GM19467 (cell line): ENCODE results near the gene HVCN1.
"Not testable (repeated sequence)": the region's sequence is repeated elsewhere in the genome, so short reads cannot be mapped to it uniquely, and the experiment has no call there.

Experiments
- ATAC-seq: cut with Tn5 transposase; IDR thresholded peaks from one replicate; pipeline ENCODE4 v1.9.1; 2021; ENCODE audit warnings: mild to moderate bottlenecking, moderate library complexity; ENCODE audit not compliant: unreplicated experiment

The HVCN1 gene, protein sequence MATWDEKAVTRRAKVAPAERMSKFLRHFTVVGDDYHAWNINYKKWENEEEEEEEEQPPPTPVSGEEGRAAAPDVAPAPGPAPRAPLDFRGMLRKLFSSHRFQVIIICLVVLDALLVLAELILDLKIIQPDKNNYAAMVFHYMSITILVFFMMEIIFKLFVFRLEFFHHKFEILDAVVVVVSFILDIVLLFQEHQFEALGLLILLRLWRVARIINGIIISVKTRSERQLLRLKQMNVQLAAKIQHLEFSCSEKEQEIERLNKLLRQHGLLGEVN

DNA sequence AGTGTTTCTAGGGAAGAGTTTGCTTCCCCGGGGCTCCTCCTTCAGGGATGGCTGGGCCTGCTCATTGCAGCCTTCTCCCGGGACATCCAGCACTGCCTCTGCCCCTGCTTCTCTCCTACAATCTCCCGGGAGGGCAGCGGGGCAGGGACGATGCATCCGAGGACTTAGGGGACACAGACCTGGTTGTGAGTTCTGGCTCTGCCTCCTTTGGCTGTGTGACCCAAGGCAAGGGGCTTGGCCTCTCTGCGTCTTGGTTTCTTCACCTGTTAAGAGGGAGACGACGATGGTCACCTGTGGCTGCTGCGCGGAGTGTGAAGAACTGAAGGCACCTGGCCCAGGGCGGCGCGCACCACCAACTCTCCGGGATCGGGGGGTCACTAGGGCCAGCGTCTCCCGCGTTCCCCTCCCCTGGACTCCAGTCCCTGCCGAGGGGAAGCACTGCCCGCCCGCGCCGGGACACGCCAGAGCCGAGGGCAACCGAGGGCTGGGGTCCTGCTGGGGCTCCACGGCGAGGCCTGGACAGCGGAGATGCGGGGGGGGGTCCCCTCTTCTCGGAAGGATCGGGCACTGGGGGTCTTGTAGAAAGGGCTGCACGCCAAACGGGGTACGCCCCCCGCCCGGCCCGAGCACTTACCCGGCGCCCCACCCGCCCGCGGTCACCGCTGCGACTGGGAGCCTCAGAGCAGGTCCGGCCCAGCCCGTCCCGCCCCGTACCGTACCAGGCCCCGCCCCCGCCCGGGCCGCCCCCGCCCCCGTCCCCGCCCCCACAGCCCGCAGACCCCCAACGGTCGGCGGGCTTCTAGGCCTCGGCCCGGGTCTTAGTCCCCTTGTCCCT is at the start of gene HVCN1:
TSS of gene HVCN1 (minus strand) at position 670 of the 835 bp plus-strand sequence. CDS start 5,870 bp downstream, outside the sequence.
- ATAC-seq: peak; percentile 6

DNA sequence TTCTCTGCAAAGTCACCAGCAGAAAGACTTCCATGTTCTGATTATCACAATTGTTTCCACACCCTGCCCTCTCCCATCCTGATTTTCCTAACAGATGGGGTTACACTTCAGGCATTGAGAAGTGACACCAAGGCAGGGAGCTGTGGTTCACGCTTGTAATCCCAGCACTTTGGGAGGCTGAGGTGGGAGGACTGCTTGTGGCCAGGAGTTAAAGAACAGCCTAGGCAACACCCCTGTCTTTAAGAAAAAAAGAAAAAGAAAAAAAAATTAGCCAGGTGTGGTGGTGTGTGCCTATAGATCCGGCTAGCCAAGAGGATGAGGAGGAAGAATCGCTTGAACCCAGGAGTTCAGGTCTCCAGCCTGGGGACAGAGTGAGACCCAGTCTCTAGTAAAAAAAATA is 48.6 kb upstream of the HVCN1 start:
- no peak for ATAC-seq

DNA sequence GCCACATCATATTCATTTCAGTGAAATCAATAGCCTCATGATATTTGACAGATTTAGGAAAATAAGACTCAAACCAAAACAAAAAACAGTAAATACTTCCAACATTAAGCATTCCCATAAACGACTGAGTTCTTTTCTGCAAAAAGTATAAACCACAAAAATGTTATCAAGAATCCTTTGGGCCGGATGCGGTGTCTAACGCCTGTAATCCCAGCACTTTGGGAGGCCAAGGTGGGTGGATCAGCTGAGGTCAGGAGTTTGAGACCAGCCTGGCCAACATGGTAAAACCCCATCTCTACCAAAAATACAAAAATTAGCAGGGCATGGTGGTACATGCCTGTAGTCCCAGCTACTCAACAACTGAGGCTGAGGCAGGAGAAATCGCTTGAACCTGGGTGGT is 48.1 kb upstream of the HVCN1 start:
- not testable (repeated sequence) for ATAC-seq

DNA sequence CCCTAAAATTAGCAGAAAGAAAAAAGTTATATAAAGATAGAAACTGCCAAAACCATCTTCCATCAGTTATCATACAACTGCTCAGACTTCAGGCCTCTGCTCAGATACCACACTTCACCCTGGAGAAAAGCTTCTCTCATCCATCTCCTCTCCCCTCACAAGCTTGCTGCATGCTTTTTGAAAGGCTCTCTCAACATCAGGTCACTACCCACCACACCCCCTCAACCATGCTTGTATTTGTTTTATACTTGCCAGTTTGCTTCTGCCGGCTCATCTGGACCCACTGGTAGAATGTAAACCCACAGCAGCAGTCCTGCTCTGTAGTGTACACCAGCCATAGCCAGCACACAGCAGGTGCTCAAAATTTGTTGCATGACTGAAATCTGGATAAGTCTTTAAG is 45.0 kb upstream of the HVCN1 start:
- no peak for ATAC-seq

DNA sequence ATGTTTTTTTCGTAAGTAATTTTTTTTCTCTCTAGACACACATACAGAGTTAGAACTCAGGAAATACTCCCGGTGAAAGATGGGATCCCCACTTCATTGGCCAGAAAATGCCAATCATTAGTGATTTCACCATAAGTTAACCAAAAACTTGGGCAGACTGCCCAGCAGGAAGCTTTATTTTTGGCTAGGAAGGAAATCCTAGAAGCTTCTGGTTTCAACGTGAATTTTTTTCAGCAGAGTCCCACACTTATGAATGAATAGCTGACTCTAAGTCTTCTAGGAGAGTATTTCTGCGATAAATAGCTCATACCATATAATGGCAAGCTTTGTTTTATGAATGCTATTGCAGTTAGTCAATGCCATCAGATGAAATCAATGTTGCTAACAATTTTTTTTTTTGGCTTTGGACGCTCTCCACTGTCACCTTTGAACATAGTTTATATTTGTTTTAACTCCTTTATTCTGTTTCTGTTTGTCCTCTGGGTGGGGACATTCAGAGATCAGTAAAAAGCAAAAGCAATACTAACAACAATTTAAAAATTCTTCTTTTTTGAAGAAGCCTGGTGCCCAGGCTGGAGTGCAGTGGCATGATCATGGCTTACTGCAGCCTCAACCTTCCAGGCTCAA is 44.3 kb upstream of the HVCN1 start:
- ATAC-seq: no peak

DNA sequence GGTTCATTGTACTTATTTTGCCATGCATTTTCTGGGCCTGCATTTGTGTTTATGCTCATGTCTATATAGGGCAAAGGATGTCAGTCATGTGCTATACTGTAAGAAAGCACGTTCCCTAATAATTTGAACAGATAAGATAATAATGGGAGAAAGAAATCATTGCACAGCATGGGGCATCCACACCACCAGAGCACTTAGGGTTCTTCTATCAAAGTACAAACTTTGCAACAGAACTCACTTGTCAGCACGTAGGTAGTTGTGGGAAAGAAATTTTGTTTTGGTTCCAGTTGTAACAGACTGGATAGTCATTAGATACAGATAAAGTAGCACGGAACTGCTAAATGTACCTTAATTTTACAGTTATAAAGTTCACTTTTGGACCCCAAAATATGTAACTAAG is 43.7 kb upstream of the HVCN1 start:
- ATAC-seq: no peak

DNA sequence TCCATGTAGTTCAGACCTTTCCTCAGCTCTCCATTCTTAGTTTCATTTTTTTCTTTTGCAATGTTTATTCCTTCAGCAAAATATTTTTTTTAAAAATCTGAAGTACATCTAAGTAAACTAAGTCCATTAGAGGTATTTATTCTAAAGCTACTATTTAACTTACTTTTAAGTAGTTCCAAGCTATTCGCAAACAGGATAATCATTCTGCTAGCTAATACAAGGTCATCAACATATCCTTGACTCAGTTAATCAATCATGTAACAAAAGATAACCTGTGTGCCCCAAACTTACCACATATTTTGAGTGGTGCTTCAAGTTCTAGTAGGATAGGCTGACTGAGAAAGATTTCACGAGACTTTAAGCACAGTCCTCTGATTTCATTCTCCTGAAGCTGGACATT is 42.6 kb upstream of the HVCN1 start:
- no peak for ATAC-seq

DNA sequence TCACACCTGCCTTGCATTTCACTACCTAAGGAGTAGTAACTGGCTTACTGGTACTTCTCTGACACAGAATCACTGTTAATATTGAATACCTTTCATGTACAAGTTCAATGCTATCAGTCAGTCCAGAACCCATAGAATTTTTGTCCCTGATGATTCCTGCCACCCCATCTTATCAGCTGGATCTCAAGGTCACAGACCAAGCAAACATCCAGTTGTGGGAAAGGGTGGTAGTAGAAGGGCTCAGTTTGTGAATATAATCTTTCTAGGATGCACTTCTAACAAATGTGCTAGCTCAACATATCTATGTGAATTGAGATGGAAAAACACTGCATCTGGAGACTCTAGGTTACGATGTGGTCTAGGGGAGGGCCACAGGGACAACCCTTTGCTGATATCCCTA is 39.7 kb upstream of the HVCN1 start:
- ATAC-seq: no peak

DNA sequence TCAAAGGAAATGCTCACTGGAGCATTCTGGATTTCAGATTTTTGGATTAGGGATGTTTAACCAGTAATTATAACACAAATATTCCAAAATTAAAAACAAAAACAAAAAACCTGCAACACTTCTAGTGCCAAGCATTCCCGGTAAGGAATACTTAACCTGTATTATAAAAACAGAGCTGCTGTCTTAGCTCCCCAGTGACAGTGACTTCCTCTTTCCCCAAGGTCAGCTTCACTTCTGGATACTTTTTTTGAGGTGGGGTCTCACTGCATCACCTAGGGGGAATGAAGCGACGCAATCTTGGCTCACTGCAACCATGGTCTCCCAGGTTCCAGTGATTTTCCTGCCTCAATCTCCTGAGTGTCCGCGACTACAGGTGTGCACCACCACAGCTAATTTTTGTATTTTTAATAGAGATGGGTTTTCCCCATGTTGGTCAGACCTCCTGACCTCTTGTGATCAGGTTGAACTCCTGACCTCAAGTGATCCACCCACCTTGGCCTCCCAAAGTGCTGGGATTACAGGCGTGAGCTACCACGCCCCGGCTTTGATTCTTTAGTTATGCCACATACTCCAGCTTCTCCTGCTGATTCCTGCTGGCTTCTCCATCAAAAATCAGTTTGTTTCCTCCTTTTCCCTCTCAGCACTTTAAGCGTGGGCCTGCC is 37.9 kb upstream of the HVCN1 start:
- no peak for ATAC-seq

DNA sequence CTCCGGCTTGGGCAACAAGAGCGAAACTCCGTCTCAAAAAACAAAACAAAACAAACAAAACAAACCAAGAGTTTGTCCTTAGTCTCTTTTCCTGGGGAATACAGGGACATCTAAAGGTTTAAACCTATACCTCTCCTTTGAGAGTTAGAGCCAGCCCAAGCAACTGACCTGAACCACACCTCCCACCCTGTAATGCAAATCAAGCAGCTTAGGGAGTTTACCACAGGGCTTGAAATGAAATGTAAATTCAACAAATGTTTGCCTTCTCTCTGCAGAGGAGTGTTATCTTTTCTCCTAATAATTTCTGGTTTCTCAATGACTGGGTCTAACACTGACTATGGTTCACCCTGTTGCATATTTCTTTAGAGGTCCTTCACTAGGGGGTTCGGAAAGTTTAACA is 37.1 kb upstream of the HVCN1 start:
- ATAC-seq: no peak

DNA sequence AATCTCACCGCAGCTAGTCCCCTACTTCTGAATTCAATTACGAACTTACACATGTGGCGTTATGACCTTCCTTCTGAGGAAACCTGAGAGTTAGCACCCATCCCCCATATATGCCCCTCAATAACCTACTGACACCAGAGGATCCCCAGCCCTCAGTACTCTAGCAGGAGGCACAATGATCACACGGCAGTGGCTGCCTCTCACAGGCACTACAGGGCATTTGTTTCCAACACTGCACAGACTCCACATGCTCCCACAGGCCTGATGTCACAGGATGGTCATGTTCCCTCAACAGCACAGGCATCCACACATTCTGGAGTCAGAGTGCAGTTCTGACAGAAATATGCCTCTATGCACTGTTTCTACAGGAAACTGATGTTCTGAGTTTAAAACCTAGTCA is 36.4 kb upstream of the HVCN1 start:
- ATAC-seq: no peak

DNA sequence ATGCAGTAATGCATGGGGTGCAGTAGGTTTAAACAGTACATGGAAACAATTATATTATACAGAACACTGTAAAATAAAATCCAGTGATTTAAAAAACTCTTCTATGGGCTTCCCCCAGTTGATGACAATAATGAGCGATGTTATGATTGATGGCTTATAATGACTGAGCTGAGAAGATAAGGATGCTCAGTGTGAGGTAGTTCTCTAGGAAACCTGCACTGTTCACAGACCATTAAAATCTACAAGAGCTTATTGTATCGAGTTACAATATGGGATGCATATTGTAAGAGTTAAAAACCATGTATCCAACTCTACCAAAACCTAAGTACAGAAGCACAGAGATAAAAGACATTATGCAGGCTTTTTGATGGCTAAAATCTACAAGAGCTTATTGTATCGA is 34.0 kb upstream of the HVCN1 start:
- not testable (repeated sequence) for ATAC-seq

DNA sequence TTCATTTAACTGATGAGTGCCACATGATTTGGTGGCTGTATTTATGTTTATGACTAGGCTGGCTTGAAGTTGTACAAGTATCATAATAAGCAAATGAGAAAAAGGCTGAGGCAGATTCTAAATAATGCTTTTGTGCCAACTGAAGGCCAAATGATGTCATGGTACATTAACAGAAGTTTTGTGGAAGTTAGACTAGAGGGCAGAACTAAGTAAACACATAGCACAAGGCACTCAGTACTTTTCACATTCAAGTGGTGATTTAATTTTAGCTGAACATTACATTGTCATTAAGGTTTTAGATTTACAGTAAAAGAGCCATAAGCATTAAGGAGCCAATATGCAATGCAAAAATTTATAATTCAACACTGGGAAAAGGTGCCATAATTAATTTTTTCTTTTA is 32.7 kb upstream of the HVCN1 start:
- no peak for ATAC-seq

DNA sequence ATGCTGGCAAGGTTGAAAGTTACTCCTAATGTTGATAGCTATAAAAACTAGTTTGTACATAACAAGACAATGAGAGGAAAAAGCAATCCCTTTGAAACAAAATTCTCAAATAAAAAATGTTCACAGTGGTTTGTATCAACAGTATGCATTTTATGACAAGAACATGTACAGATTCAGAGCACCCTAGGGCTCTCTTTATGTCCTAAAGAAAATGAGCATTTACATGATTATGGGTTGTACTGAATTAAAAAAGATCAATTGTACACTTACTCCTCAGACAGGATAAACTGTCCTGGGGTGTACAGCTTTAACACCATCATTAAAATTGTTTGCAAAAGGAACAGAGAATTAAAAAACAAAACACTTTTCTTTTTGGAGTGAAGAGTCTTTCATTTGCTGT is 31.6 kb upstream of the HVCN1 start:
- ATAC-seq: no peak

DNA sequence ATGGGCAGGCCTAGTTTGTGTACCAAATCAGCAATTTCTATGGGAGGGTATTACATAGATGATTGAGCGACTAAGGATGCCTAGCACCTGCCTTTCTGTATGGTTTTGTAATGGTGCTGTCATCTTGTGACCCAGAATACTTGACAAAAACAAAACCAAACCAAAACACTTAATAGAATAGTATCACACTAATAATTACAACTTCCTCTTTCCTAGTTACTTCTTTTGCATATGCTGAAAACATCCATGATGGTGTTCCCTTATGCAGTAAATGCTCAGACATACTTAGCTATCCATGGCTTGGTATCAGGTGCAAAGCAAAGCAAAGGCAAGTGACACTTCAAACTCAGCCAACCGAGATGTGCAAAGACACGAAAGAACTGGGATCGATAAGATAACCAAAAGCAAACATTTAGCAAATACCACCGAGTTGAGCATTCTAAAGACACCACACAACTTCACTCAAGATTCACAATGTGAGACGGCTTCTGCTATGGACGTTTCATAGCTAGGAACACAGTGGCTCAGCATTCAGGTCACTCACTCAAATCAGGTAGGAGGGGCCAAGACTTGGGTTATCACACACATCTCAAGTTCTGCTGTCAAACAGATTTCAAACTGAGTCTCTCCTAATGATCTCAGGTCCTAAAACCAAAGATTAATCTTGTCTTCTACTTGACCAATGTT is 29.4 kb upstream of the HVCN1 start:
- no peak for ATAC-seq

DNA sequence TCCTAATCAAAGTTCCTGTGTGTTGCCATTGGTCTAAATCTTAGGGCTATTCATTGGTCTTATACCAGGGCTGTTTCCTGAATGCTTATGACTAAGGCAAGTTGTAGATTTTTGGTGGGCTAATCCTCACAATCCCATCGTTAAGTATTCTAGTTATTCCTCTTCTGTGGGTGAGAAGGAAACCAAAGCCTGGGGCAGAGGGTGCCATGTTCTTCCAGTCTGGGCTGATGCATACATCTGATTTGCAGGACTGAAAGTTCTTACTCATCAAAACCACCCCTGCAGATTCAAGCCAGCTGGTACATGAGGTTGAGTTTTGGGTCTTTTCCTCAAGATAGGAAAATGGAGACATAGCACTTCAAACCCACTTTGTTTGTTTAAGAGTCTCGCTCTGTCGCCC is 28.1 kb upstream of the HVCN1 start:
- no peak for ATAC-seq

DNA sequence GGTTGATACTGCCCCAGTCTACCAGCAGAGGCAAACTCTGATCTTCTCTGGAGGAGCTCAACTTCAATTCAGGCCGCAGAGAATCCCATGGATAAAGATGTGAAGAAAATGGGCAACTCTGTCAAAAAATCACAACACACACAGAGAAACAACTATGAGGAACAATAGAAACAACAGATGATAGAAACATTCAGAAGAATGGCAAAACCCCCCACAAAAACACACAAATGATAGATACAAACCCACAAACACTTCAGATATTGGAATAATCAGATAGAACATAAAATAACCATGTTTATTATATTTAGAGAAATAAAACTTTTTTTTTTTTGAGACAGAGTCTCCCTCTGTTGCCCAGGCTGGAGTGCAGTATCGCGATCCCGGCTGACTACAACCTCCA is 20.0 kb upstream of the HVCN1 start:
- ATAC-seq: no peak

DNA sequence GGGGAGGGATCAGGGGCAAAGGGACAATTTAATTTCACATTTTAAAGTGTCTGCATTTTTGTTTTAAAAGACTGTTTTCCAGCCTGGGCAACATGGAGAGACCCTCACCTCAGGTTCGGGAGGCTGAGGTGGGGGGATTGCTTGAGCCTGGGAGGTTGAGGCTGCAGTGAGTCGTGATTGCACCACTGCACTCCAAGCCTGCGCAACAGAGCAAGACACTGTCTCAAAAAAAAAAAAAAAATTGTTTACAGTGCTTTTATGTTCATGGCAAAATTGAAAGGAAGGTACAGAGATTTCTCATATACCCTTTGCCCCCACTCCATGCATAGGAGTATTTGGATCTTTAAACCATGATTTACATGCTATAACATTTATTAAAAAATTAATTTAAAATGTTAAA is 16.4 kb upstream of the HVCN1 start:
- ATAC-seq: no peak

DNA sequence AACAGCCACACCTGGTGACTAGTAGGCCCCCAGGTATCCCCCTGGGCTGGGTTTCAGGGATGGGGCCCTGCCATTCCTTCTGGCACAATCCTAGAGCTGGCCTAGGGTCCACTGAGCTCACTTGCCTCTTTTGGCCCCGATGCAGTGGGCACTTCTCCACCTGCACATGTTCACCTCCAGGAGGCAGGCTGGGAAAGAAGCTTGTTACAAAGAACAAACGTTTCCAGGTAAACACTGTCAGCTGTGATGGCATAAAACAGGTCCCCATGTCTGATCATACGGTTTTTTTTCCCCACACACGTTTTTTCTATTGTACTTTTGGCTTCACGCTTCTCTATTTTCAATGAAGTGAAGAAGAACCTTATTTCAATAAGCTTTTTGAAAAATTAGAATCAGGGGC is 15.8 kb upstream of the HVCN1 start:
- ATAC-seq: no peak

DNA sequence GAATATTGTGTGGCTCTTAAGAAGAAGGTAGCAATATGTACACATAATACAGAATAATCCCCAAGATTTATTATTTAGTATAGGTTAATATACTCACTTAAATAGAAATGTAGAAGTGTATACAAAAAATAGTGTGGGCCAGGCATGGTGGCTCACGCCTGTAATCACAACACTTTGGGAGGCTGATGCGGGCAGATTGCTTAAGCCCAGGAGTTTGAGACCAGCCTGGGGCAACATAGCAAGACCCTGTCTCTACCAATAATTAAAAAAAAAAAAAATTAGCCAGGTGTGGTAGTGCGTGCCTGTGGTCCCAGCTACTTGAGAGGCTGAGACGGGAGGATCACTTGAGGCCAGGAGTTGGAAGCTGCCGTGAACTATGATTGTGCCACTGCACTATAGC is 15.3 kb upstream of the HVCN1 start:
- ATAC-seq: no peak

DNA sequence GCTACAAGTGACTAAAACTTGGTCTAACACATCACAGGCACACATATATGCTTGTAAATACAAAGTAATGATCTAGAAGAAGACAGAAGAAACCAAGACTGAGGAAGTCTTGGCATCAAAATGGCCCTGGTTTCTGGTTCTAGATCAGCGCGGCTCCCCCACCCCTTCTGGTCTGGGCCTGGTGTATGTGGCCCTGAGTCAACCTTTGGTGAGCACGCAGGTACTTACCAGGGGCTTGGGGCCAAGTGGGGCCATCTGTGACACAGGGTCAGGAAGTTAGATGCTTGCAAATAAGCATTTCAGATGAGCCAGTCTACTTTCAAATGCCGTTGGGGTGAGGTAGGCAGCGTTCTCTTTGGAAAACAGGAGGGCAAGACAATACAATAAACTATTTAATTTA is 13.2 kb upstream of the HVCN1 start:
- ATAC-seq: no peak
